AG04450 (cell line): ENCODE results near the gene OPA1. TPM values are rescaled to one million over a fixed set of nuclear protein-coding genes. Genes with fewer than 3 reads are reported as not detected.

Experiments
- CTCF ChIA-PET: fragments of 300-600, 350-600 bp; formaldehyde crosslinking; extraction: SDS; loops from one replicate; lab custom pipeline; 2022; ENCODE audit warnings: antibody characterized with exemption, inconsistent platforms; lab: Charles Lee
- POLR2A ChIA-PET: fragments of 350-600 bp; formaldehyde crosslinking; extraction: SDS; loops from one replicate; lab custom pipeline; 2021; ENCODE audit warnings: antibody characterized with exemption, inconsistent platforms; lab: Yijun Ruan, JAX
- DNase-seq: peaks from one replicate; pipeline ENCODE4 v3.0.0-alpha.2; 2011; ENCODE audit warnings: low read depth, low spot score
- H3K27ac ChIP-seq: one replicate; pipeline ENCODE4 v1.5.1; 2012; ENCODE audit warnings: low read depth, low read length, control low read depth
- H3K27me3 ChIP-seq: one replicate; pipeline ENCODE4 v1.6.0; 2012; ENCODE audit warnings: low read length; ENCODE audit not compliant: control insufficient read depth, insufficient read depth
- H3K4me3 ChIP-seq: 2 replicates; pipeline ENCODE4 v1.5.1; 2011; ENCODE audit warnings: mild to moderate bottlenecking, low read depth, low read length, control low read depth
- H3K9me3 ChIP-seq: 2 replicates; pipeline ENCODE4 v1.5.1; 2012; ENCODE audit warnings: low read length; ENCODE audit not compliant: control insufficient read depth, insufficient read depth
- polyA plus RNA-seq: library from polyadenylated mRNA; depleted of rRNA; stranded (reverse); fragments of >200 nt; gene quantifications from 2 replicates; pipeline ENCODE4 v1.2.3, GENCODE V29; 2011
- TF ChIP-seq, protein P1 (sequence below): IDR thresholded peaks from 2 replicates; pipeline ENCODE4 v1.5.1; 2011; ENCODE audit warnings: low read depth, low read length, control low read depth, inconsistent platforms

OPA1 gene
- polyA plus RNA-seq, 1 experiment: 52.1 TPM

DNA sequence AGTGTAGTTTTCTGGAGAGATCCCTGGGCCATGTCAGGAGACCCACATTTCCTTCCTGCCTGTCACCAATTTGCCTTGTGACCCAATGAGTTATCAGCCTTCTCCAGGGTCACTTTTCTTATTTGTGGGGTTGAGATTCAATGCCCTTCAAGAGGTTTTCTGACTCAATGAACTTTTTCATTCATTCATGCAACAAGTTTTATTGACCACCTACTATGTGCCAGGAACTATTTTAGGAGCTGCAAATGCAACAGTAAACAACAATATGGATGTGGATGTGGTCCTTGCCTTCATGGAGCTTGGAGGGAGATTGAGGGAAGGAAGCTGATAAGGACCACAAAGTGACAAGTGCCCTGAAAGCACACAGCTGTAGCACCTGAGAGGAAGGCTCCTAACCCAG lies 142.8 kb downstream of the OPA1 start:
- no peak for DNase-seq
- no peak overlapping the region for H3K27ac ChIP-seq
- no peaks in the 10 kb centered on the region for H3K9me3 ChIP-seq
- ChIA-PET CTCF (no interaction called here), POLR2A (no interaction called here)
- no peak overlapping the region for H3K4me3 ChIP-seq
- TF ChIP-seq, protein P1, sequence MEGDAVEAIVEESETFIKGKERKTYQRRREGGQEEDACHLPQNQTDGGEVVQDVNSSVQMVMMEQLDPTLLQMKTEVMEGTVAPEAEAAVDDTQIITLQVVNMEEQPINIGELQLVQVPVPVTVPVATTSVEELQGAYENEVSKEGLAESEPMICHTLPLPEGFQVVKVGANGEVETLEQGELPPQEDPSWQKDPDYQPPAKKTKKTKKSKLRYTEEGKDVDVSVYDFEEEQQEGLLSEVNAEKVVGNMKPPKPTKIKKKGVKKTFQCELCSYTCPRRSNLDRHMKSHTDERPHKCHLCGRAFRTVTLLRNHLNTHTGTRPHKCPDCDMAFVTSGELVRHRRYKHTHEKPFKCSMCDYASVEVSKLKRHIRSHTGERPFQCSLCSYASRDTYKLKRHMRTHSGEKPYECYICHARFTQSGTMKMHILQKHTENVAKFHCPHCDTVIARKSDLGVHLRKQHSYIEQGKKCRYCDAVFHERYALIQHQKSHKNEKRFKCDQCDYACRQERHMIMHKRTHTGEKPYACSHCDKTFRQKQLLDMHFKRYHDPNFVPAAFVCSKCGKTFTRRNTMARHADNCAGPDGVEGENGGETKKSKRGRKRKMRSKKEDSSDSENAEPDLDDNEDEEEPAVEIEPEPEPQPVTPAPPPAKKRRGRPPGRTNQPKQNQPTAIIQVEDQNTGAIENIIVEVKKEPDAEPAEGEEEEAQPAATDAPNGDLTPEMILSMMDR: no peak
- peaks cover 25% of the 10 kb centered on the region for H3K27me3 ChIP-seq

DNA sequence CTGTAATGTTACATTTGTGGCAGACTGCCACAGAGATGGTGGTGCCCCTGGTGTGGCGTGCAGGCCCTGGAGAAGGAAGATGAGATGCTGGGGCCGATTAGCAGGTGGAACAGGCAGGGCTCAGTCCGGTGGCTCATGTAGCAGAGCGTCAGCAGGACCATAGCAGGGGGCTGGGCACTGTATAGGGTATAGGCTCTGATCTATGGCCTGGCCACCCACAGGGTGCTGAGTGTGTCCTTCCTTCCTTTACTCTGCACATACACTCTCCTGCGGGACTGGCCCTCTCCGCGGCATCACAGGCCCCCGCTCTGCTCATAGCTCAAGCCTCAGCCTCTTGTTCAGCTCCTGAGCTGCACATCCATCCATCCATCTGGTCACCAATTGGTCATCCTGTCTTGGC lies 143.6 kb downstream of the OPA1 start:
- TF ChIP-seq, protein P1: no peak
- no peak for DNase-seq
- H3K27ac ChIP-seq: no peak overlapping the region
- ChIA-PET CTCF (no interaction called here), POLR2A (no interaction called here)
- peaks cover 23% of the 10 kb centered on the region for H3K27me3 ChIP-seq
- no peaks in the 10 kb centered on the region for H3K9me3 ChIP-seq
- no peak overlapping the region for H3K4me3 ChIP-seq

DNA sequence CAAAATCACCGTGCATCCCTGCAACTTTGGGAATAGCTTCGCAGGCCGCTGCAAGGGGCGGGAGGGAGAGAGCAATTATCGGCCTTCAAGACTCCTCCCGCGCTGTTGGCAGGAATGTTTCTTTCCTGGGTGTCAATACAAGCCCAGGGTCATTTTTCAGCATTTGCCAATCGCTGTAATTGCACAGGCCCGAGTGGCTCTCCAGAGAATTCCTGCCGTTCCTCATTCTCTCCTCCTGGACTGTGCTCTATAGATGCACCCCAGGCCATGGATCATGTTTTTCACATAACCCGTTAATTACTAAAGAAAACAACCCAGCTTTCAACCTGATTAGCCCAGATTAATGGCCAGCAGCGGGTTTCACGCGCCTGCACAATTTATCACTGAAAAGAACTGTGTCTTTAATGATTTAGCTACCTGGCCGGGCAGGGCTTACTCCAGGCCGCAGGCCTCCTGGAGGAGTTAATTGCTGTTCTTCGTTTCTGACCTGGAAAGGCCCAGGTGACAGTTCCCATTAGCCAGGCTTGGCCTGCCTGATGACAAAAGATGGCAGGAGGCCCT lies 144.3 kb downstream of the OPA1 start:
- Histone ChIP-seq H3K27ac (no peak overlapping the region), H3K9me3 (no peaks in the 10 kb centered on the region), H3K27me3 (peaks cover 25% of the 10 kb centered on the region), H3K4me3 (no peak overlapping the region)
- ChIA-PET POLR2A (no interaction called here), CTCF (no interaction called here)
- DNase-seq: no peak
- TF ChIP-seq, protein P1: no peak

DNA sequence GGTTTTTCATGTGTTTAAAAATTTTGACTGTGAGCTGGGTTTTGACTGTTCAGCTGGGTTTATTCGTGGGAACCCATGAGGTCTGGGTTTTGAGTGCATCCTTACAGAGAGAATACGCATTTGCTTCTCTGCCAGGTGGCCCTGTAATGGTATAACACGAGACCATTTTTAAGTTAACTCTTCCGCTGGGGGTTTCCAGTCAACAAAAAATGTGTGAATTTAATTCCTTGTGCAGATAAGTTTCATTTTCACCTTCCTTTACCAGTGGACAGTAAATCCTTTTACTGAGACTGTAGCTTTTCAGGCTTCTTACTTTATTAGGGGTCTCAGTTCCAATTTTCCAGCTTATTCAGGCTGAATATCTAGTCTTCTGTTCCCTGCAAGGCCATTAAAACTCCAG lies 149.6 kb downstream of the OPA1 start:
- H3K27ac ChIP-seq: no peak overlapping the region
- TF ChIP-seq, protein P1: no peak
- no peak overlapping the region for H3K4me3 ChIP-seq
- no peak for DNase-seq
- CTCF ChIA-PET: no interaction called here
- H3K9me3 ChIP-seq: no peaks in the 10 kb centered on the region
- peaks cover 5% of the 10 kb centered on the region for H3K27me3 ChIP-seq
- POLR2A ChIA-PET: no interaction called here

DNA sequence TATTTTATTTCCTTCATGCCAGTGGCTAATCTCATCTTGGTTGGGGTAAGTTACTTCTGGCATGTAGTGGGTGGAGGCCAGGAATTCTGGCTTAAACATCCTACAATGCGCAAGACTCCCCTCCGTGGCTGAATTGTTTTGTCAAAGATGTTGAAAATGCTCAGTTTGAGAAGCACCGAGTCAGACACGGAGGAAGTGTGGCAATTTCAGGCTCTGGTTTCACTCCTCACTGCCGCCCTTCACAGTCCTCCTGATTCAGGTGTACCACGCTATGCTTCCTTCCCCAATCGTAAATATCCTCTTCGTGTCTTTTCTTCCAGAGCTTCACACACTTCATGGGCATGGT lies 150.7 kb downstream of the OPA1 start:
- no peak for DNase-seq
- H3K27me3 ChIP-seq: peaks cover 5% of the 10 kb centered on the region
- H3K9me3 ChIP-seq: no peaks in the 10 kb centered on the region
- TF ChIP-seq, protein P1: no peak
- no peak overlapping the region for H3K4me3 ChIP-seq
- no peak overlapping the region for H3K27ac ChIP-seq
- CTCF ChIA-PET: no interaction called here
- POLR2A ChIA-PET: no interaction called here
